VCaP (cell line): ENCODE data around the gene MUS81.

ENCODE experiments used
- H3K27ac ChIP-seq: fragments of 450-650 bp; 2 replicates; pipeline ENCODE4 v1.5.1; 2017
- CTCF ChIP-seq: fragments of 450-650 bp; conservative IDR thresholded peaks from 2 replicates; pipeline ENCODE4 v1.5.1; 2017; ENCODE audit warnings: mild to moderate bottlenecking, moderate library complexity

Gene MUS81

GRCh38 chr11:65850217-65851082 lies 9.8 kb upstream of the MUS81 start:
- H3K27ac ChIP-seq: no peak overlapping the region
- TF ChIP-seq CTCF: no peak

- TF ChIP-seq CTCF: peak; percentile 58
Observed at GRCh38 chr11:65851083-65851579, 9.1 kb upstream of the MUS81 start.

GRCh38 chr11:65851811-65852507 lies 8.3 kb upstream of the MUS81 start:
- no peak for TF ChIP-seq CTCF

More at GRCh38 chr11:65851083-65851579, 9.1 kb upstream of the MUS81 start:
- H3K27ac ChIP-seq: no peak overlapping the region

GRCh38 chr11:65852508-65853245 lies 7.6 kb upstream of the MUS81 start:
- no peak for TF ChIP-seq CTCF

More at GRCh38 chr11:65851811-65852507, 8.3 kb upstream of the MUS81 start:
- no peak overlapping the region for H3K27ac ChIP-seq

GRCh38 chr11:65853246-65853979 lies 6.8 kb upstream of the MUS81 start:
- TF ChIP-seq CTCF: peak; percentile 12; the same call in 1 of the 2 replicates
- 0 out of 2 replicates have a peak overlapping the region, but pooled peaks have one; percentile 0 for H3K27ac ChIP-seq

More at GRCh38 chr11:65852508-65853245, 7.6 kb upstream of the MUS81 start:
- H3K27ac ChIP-seq: no peak overlapping the region

- no peak for TF ChIP-seq CTCF
- H3K27ac ChIP-seq: no peak overlapping the region
Observed at GRCh38 chr11:65854161-65854592, 6.1 kb upstream of the MUS81 start.
